HG02973 (cell line): ENCODE measurements around the gene ZBTB7C.

Experiments
- ATAC-seq: cut with Tn5 transposase; IDR thresholded peaks from one replicate; pipeline ENCODE4 v1.9.1; 2021; ENCODE audit warnings: moderate library complexity; ENCODE audit not compliant: unreplicated experiment

Gene ZBTB7C

DNA sequence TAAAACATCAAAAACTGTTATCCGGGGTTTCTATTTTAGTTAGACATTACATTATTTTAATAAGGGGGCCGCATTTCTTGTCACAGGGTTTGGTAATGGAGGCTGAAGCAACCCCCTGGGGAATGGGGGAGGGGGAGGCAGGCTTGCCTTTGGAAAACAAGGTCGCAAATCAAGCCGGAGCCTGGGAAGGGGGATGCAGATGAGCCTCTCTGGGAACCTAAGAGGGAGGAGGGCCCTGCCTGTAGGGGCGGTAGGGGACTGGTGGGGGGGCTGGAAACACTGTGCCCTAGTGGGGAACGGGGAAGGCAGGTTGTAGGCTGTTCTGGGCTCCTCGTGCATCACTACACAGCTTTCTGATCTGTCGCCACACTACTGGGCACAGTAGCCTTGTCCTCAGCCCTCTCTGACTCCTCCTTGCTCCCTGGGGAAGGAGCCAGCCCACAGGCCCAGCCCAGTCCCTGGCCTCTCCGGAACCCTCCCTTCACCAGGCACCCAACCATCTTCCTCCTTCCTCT, 308.5 kb downstream of the ZBTB7C start:
- no peak for ATAC-seq

GRCh38 chr18:48100165-48100575, 309.0 kb downstream of the ZBTB7C start:
- ATAC-seq: no peak

- no peak for ATAC-seq
These were observed 309.6 kb downstream of the ZBTB7C start for GRCh38 chr18:48099481-48100164.

DNA sequence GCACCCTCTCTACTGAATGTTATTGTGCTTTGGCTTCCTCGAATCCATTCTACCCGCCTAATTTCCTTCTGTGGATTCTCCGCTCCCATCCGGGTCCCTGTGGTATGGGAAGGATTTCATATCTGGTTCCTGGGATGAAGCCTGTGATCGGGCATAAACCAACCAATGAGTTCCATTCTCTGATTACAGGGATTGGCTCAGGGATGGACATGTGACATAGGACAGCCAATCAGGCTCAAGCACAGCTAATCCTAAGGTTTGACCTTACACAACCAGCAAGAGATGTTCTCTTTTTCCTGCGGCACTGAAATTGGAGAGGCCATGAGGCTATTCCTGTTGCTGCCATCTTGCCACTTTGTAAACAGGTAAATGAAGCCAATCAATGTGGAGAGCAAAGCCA, 310.6 kb downstream of the ZBTB7C start:
- no peak for ATAC-seq

DNA sequence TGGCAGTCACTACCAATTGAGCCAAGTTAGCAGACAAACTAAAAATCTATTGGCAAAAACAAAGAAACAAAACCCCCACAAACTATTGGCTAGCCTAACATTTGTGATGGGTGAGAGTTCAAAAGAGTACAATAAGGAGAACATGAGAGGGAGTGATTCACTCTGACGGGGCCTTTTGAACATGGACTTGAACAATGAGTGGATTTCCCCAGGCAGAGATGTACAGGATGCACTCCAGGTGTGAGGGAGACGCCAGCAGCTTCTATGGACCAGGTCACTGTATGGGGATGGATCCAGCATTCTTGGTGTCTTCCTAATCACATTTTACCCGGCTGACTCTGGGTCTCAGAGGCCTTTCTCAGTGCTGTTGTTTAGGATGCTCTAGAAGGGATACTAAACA, 311.2 kb downstream of the ZBTB7C start:
- ATAC-seq: no peak

GRCh38 chr18:48095726-48096125, 313.5 kb downstream of the ZBTB7C start:
- no peak for ATAC-seq

DNA sequence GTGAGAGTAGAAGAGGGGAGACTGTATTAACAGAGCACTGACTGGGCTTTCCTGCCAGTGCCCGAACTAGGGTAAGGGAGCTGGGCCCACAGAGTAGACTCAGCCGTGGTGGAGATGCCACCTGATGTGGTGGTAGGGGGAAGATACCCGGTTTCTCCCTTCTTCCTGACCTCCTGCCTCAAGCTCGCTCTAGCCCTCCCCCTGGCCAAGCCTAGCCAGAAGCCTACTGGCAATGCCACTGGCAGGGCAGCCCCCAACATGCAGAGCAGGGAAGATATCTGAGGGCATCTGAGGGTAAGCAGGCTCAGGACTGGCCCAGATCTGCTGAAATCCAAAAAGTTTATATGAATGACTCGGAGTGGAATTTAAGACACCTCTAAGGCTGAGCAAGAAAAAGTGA, 316.1 kb downstream of the ZBTB7C start:
- no peak for ATAC-seq

- ATAC-seq: no peak
These were observed 317.2 kb downstream of the ZBTB7C start for GRCh38 chr18:48091869-48092497.

GRCh38 chr18:48090702-48091101, 318.5 kb downstream of the ZBTB7C start:
- ATAC-seq: no peak

- no peak for ATAC-seq
These were observed 319.2 kb downstream of the ZBTB7C start for GRCh38 chr18:48090021-48090420.

- ATAC-seq: no peak
These were observed 323.2 kb downstream of the ZBTB7C start for GRCh38 chr18:48085781-48086487.

DNA sequence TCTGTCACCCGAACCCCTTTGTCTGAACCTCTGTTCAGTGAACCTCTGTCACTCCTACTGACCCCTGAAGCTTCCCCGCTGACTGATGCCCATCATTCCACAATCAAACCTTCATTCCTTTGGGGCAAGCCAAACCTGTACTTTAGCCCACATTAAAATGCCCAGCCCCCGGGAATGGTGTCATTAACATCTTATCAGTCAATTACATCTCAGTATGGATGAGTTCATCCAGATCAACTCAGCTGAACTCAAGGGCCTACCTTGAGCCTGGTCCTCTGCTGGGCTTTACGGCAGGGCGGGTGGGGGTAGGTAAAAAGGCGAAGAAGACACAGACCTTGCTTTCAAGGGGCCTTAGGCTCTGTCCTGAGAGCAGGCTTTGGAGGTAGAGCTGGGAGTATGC, 324.3 kb downstream of the ZBTB7C start:
- no peak for ATAC-seq

GRCh38 chr18:48084041-48084757, 325.0 kb downstream of the ZBTB7C start:
- ATAC-seq: no peak

- no peak for ATAC-seq
These were observed 328.6 kb downstream of the ZBTB7C start for GRCh38 chr18:48080546-48080945.

GRCh38 chr18:48079885-48080284, 329.3 kb downstream of the ZBTB7C start:
- ATAC-seq: no peak

GRCh38 chr18:48078448-48078847, 330.7 kb downstream of the ZBTB7C start:
- no peak for ATAC-seq

- ATAC-seq: no peak
These were observed 331.9 kb downstream of the ZBTB7C start for GRCh38 chr18:48077291-48077690.

- no peak for ATAC-seq
These were observed 332.7 kb downstream of the ZBTB7C start for GRCh38 chr18:48076461-48076860.

DNA sequence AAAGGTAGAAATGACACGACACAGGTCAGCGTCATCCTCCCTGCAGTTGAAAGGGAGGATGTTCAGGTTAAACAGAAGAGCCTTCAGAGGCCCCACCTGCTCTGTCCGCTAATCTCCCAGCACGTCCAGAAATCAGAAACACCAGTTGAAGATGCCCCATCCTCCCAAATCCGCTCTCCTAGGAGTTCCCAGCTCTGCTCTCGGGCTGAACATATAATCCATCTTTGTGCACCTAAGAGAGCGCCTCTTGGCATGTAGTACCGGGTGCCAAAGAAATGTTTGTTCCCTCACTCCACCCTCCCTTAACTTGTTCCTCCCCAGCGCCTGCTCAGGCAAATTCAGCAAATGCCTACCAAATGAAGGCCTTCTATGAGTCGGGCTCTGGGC, 333.5 kb downstream of the ZBTB7C start:
- ATAC-seq: no peak

GRCh38 chr18:48074929-48075706, 334.1 kb downstream of the ZBTB7C start:
- no peak for ATAC-seq
